ENCODE data around the gene DET1.
A peak's percentile ranks its signal among the peaks of the same experiment; 100 is the strongest.
"Not testable (repeated sequence)": the region's sequence is repeated elsewhere in the genome, so short reads cannot be mapped to it uniquely, and the experiment has no call there.

DET1 gene

GRCh38 chr15:88470625-88471372 is 75.7 kb downstream of the DET1 start:
- no peaks in the 10 kb centered on the region for H3K9me3 ChIP-seq (ENCODE audit: severe bottlenecking)
- DNase-seq = no peak
- H3K4me3 ChIP-seq (ENCODE audit: low read depth, low read length) = no peak overlapping the region
- H3K27ac ChIP-seq = no peak overlapping the region
- no peaks in the 10 kb centered on the region for H3K27me3 ChIP-seq (ENCODE audit: insufficient read depth, low read depth, severe bottlenecking)
- H3K36me3 ChIP-seq = peaks cover 42% of the 10 kb centered on the region
- TF ChIP-seq CTCF (IDR thresholded peaks at IDR 0.05; ENCODE audit: low read depth, low read length) = no peak; the same call in 1 of the 2 replicates

- no peaks in the 10 kb centered on the region for H3K27me3 ChIP-seq (ENCODE audit: insufficient read depth, low read depth, severe bottlenecking)
- no peak for DNase-seq
- H3K9me3 ChIP-seq (ENCODE audit: severe bottlenecking) = no peaks in the 10 kb centered on the region
- H3K36me3 ChIP-seq = peaks cover 42% of the 10 kb centered on the region
- no peak overlapping the region for H3K27ac ChIP-seq
- no peak for TF ChIP-seq CTCF (IDR thresholded peaks at IDR 0.05; ENCODE audit: low read depth, low read length)
- H3K4me3 ChIP-seq (ENCODE audit: low read depth, low read length) = no peak overlapping the region
These were observed 77.2 kb downstream of the DET1 start for GRCh38 chr15:88469321-88469720.

GRCh38 chr15:88468721-88469120 is 77.8 kb downstream of the DET1 start:
- not testable (repeated sequence) for H3K27ac ChIP-seq; H3K4me3 ChIP-seq (ENCODE audit: low read depth, low read length)

GRCh38 chr15:88467935-88468528 is 78.4 kb downstream of the DET1 start:
- Histone ChIP-seq H3K27ac (peak overlapping the region; percentile 100), H3K27me3 (ENCODE audit: insufficient read depth, low read depth, severe bottlenecking) (no peaks in the 10 kb centered on the region), H3K9me3 (ENCODE audit: severe bottlenecking) (no peaks in the 10 kb centered on the region), H3K4me3 (ENCODE audit: low read depth, low read length) (peak overlapping the region; percentile 64), H3K36me3 (peaks cover 45% of the 10 kb centered on the region)
- TF ChIP-seq CTCF (IDR thresholded peaks at IDR 0.05; ENCODE audit: low read depth, low read length) = peak; percentile 48; the same call in 1 of the 2 replicates
- DNase-seq = no peak

More at GRCh38 chr15:88468721-88469120, 77.8 kb downstream of the DET1 start:
- H3K27me3 ChIP-seq (ENCODE audit: insufficient read depth, low read depth, severe bottlenecking); DNase-seq; H3K9me3 ChIP-seq (ENCODE audit: severe bottlenecking): not testable (repeated sequence)
- H3K36me3 ChIP-seq = peaks cover 45% of the 10 kb centered on the region

GRCh38 chr15:88467073-88467934 is 79.2 kb downstream of the DET1 start, which contains the start of the genes MRPL46 and MRPS11:
MRPL46 (minus strand) TSS chr15:88467388; CDS start chr15:88467377, 11 bp downstream.
MRPS11 (plus strand) TSS chr15:88467708; CDS start chr15:88467718, 10 bp downstream.
- peaks cover 47% of the 10 kb centered on the region for H3K36me3 ChIP-seq

More at GRCh38 chr15:88467073-88467934, 79.2 kb downstream of the DET1 start, which contains the start of the genes MRPL46 and MRPS11:
- Histone ChIP-seq H3K4me3 (ENCODE audit: low read depth, low read length) (peak within 1 kb of the TSS; percentile 64), H3K27ac (peak within 1 kb of the TSS; percentile 100), H3K9me3 (ENCODE audit: severe bottlenecking) (no peaks in the 10 kb centered on the region), H3K27me3 (ENCODE audit: insufficient read depth, low read depth, severe bottlenecking) (no peaks in the 10 kb centered on the region)
- TF ChIP-seq CTCF (IDR thresholded peaks at IDR 0.05; ENCODE audit: low read depth, low read length) = no peak
- peak; percentile 90 for DNase-seq
